NT2/D1 (cell line): Measurements from ENCODE around the gene NDUFC2.

Experiments
- SUZ12 ChIP-seq: IDR thresholded peaks from 2 replicates; pipeline ENCODE4 v1.6.1; 2011; ENCODE audit not compliant: insufficient read length, insufficient read depth; ENCODE audit errors: extremely low read depth
- YY1 ChIP-seq: IDR thresholded peaks from 2 replicates; pipeline ENCODE4 v1.6.1; 2011; ENCODE audit not compliant: insufficient read length, insufficient read depth

DNA sequence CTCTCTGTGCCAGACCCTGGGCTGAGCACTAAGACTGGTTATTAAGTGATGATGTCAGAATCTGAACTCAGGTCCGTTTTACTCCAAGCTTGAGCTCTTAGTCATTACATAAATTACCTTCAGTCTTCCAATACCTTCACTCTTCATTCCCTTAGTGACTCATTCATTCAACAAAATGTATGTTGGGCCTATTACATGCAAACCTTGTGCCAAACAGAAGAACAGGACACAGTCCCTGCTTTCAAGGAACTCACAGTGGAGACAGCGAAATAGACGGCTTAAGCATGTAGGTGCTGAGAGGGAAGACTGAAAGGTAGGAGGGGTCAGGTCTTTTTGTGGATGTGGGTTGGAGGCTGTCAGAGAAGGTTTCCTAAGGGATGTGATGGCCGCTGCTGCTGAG, 59.9 kb downstream of the NDUFC2 start:
- TF ChIP-seq YY1 (no peak), SUZ12 (no peak)
